ENCODE results near the gene DDX6. TPM values are rescaled to one million over a fixed set of nuclear protein-coding genes. Genes with fewer than 3 reads are reported as not detected.

The DDX6 gene
- total and polyA plus RNA-seq, 10 donors, result 36.3 to 206 (median 167) TPM

- H3K36me3 ChIP-seq, result no peaks in the 10 kb centered on the region
- TF ChIP-seq POLR2A (IDR thresholded peaks at IDR 0.05), result no peak
- TF ChIP-seq, protein P1, sequence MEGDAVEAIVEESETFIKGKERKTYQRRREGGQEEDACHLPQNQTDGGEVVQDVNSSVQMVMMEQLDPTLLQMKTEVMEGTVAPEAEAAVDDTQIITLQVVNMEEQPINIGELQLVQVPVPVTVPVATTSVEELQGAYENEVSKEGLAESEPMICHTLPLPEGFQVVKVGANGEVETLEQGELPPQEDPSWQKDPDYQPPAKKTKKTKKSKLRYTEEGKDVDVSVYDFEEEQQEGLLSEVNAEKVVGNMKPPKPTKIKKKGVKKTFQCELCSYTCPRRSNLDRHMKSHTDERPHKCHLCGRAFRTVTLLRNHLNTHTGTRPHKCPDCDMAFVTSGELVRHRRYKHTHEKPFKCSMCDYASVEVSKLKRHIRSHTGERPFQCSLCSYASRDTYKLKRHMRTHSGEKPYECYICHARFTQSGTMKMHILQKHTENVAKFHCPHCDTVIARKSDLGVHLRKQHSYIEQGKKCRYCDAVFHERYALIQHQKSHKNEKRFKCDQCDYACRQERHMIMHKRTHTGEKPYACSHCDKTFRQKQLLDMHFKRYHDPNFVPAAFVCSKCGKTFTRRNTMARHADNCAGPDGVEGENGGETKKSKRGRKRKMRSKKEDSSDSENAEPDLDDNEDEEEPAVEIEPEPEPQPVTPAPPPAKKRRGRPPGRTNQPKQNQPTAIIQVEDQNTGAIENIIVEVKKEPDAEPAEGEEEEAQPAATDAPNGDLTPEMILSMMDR (IDR thresholded peaks at IDR 0.05 in 8 of 11, conservative IDR thresholded peaks at IDR 0.05 in 3 of 11), result no peak
- TF ChIP-seq POLR2AphosphoS5 (IDR thresholded peaks at IDR 0.05), result no peak
- no peaks in the 10 kb centered on the region for H3K27me3 ChIP-seq (replicated peaks in 1 of 7)
- H3K27ac ChIP-seq, result peak overlapping the region; percentile 53 to 88 (median 70)
- H3K4me3 ChIP-seq, result no peak overlapping the region
- H3K9me3 ChIP-seq, result no peaks in the 10 kb centered on the region
- 74 to 91% (median 80%) methylated on average over 7 of the region's 7 CpGs for WGBS, 5 donors
- intact Hi-C loops (cut with DNase I; ENCODE audit: low total_unique reads), result no loop called here
- no peak for DNase-seq
- H3K4me1 ChIP-seq, result peaks cover 0 to 59% (median 27%) of the 10 kb centered on the region in 6 donors
These were observed 28.5 kb upstream of the DDX6 start for GRCh38 chr11:118819334-118820024.

- H3K36me3 ChIP-seq, result no peaks in the 10 kb centered on the region
- H3K9me3 ChIP-seq, result no peaks in the 10 kb centered on the region
- 95 to 98% (median 97%) methylated on average over 4 of the region's 4 CpGs for WGBS, 5 donors
- peaks cover 0 to 60% (median 25%) of the 10 kb centered on the region in 6 donors for H3K4me1 ChIP-seq
- DNase-seq, result no peak
- intact Hi-C loops (cut with DNase I; ENCODE audit: low total_unique reads), result no loop called here
- H3K27me3 ChIP-seq (replicated peaks in 1 of 7), result no peaks in the 10 kb centered on the region
- no peak overlapping the region for H3K4me3 ChIP-seq
- peak overlapping the region in 1 of 8 donors; percentile 88 for H3K27ac ChIP-seq
- no peak for TF ChIP-seq POLR2AphosphoS5 (IDR thresholded peaks at IDR 0.05)
- TF ChIP-seq, protein P1 (IDR thresholded peaks at IDR 0.05 in 8 of 11, conservative IDR thresholded peaks at IDR 0.05 in 3 of 11), result no peak
- no peak for TF ChIP-seq POLR2A (IDR thresholded peaks at IDR 0.05)
These were observed 27.2 kb upstream of the DDX6 start for GRCh38 chr11:118818130-118818529.

GRCh38 chr11:118813551-118813950 is 22.6 kb upstream of the DDX6 start:
- Histone ChIP-seq H3K36me3 (no peaks in the 10 kb centered on the region), H3K27ac (peak overlapping the region in 4 of 8 donors; percentile 25 to 71 (median 50)), H3K4me3 (no peak overlapping the region), H3K4me1 (peaks cover 0 to 32% (median 0%) of the 10 kb centered on the region in 6 donors), H3K9me3 (no peaks in the 10 kb centered on the region), H3K27me3 (replicated peaks in 1 of 7) (no peaks in the 10 kb centered on the region)
- no peak for TF ChIP-seq POLR2AphosphoS5 (IDR thresholded peaks at IDR 0.05)
- TF ChIP-seq, protein P1 (IDR thresholded peaks at IDR 0.05 in 8 of 11, conservative IDR thresholded peaks at IDR 0.05 in 3 of 11), result no peak
- no peak for TF ChIP-seq POLR2A (IDR thresholded peaks at IDR 0.05)
- no peak for DNase-seq
- WGBS, 5 donors, result 45 to 64% (median 53%) methylated on average over 1 of the region's 1 CpG
- intact Hi-C loops (cut with DNase I; ENCODE audit: low total_unique reads), result no loop called here

GRCh38 chr11:118812485-118812884 is 21.5 kb upstream of the DDX6 start:
- intact Hi-C loops (cut with DNase I; ENCODE audit: low total_unique reads), result no loop called here
- no peak for TF ChIP-seq POLR2AphosphoS5 (IDR thresholded peaks at IDR 0.05)
- TF ChIP-seq, protein P1 (IDR thresholded peaks at IDR 0.05 in 8 of 11, conservative IDR thresholded peaks at IDR 0.05 in 3 of 11), result no peak

More at GRCh38 chr11:118812485-118812884, 21.5 kb upstream of the DDX6 start:
- Histone ChIP-seq H3K4me1 (peaks cover 0 to 34% (median 0%) of the 10 kb centered on the region in 6 donors), H3K27me3 (replicated peaks in 1 of 7) (no peaks in the 10 kb centered on the region), H3K36me3 (no peaks in the 10 kb centered on the region), H3K27ac (peak overlapping the region in 3 of 8 donors; percentile 25 to 71 (median 70)), H3K9me3 (no peaks in the 10 kb centered on the region), H3K4me3 (no peak overlapping the region)
- DNase-seq, result no peak
- 13 to 66% (median 59%) methylated on average over 3 to 4 of the region's 5 CpGs for WGBS, 5 donors
